ENCODE results near the gene ALDH5A1.

DNA sequence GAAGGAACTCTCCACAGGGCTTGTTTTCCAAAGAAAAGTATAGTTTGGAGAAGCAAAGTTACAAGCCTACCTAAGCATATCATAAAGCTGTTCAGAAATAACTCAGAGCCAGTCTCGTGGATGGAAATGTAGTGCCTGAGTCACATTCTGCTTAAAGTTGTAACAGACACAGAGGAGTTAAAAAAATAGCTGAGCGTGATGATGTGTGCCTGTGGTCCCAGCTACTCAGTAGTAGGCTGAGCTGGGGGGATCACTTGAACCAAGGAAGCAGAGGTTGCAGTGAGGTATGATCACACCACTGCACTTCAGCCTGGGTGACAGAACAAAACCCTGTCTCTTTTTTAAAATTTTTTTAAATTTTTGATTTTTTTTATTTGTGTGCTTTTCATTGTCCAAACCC, 6.6 kb downstream of the ALDH5A1 start:
- no peak for TF ChIP-seq POLR2A (IDR thresholded peaks at IDR 0.05)
- TF ChIP-seq, protein P1, sequence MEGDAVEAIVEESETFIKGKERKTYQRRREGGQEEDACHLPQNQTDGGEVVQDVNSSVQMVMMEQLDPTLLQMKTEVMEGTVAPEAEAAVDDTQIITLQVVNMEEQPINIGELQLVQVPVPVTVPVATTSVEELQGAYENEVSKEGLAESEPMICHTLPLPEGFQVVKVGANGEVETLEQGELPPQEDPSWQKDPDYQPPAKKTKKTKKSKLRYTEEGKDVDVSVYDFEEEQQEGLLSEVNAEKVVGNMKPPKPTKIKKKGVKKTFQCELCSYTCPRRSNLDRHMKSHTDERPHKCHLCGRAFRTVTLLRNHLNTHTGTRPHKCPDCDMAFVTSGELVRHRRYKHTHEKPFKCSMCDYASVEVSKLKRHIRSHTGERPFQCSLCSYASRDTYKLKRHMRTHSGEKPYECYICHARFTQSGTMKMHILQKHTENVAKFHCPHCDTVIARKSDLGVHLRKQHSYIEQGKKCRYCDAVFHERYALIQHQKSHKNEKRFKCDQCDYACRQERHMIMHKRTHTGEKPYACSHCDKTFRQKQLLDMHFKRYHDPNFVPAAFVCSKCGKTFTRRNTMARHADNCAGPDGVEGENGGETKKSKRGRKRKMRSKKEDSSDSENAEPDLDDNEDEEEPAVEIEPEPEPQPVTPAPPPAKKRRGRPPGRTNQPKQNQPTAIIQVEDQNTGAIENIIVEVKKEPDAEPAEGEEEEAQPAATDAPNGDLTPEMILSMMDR (IDR thresholded peaks at IDR 0.05), result no peak

Data from ovary (tissue), 3 donors.